GM21515 (cell line): ENCODE data around the gene CNKSR2.
A peak's percentile ranks its signal among the peaks of the same experiment; 100 is the strongest.

Source experiments
- ATAC-seq: cut with Tn5 transposase; IDR thresholded peaks from one replicate; pipeline ENCODE4 v1.9.1; 2021; ENCODE audit not compliant: unreplicated experiment

CNKSR2 gene

GRCh38 chrX:21374163-21374993 is at the start of gene CNKSR2:
Gene CNKSR2, plus strand, starts transcription at chrX:21374418. Its CDS starts 480 bp downstream, at chrX:21374898.
- ATAC-seq: peak; percentile 59

GRCh38 chrX:21354725-21355124 is 19.5 kb upstream of the CNKSR2 start:
- ATAC-seq: no peak

- ATAC-seq: no peak
These were observed 18.4 kb upstream of the CNKSR2 start for GRCh38 chrX:21355831-21356230.

- no peak for ATAC-seq
These were observed 4.6 kb upstream of the CNKSR2 start for GRCh38 chrX:21369613-21370012.

- ATAC-seq: no peak
These were observed 1.2 kb upstream of the CNKSR2 start for GRCh38 chrX:21373001-21373400.

- peak; percentile 24 for ATAC-seq
These were observed 518 bp upstream of the CNKSR2 start for GRCh38 chrX:21373637-21374162.

GRCh38 chrX:21374994-21375707 is 933 bp downstream of the CNKSR2 start:
- ATAC-seq: no peak

- no peak for ATAC-seq
These were observed 1.4 kb downstream of the CNKSR2 start for GRCh38 chrX:21375708-21376009.

- ATAC-seq: no peak
These were observed 2.4 kb downstream of the CNKSR2 start for GRCh38 chrX:21376636-21377035.

GRCh38 chrX:21379991-21380390 is 5.8 kb downstream of the CNKSR2 start:
- no peak for ATAC-seq

- ATAC-seq: no peak
These were observed 8.5 kb downstream of the CNKSR2 start for GRCh38 chrX:21382715-21383114.

GRCh38 chrX:21383546-21383945 is 9.3 kb downstream of the CNKSR2 start:
- ATAC-seq: no peak

GRCh38 chrX:21384178-21384577 is 10.0 kb downstream of the CNKSR2 start:
- ATAC-seq: no peak

- ATAC-seq: no peak
These were observed 20.6 kb downstream of the CNKSR2 start for GRCh38 chrX:21394792-21395191.

- ATAC-seq: no peak
These were observed 24.2 kb downstream of the CNKSR2 start for GRCh38 chrX:21398426-21398825.

GRCh38 chrX:21400408-21401121 is 26.3 kb downstream of the CNKSR2 start:
- ATAC-seq: no peak

GRCh38 chrX:21408307-21408706 is 34.1 kb downstream of the CNKSR2 start:
- no peak for ATAC-seq

GRCh38 chrX:21408788-21409187 is 34.6 kb downstream of the CNKSR2 start:
- ATAC-seq: no peak

- no peak for ATAC-seq
These were observed 37.8 kb downstream of the CNKSR2 start for GRCh38 chrX:21412029-21412428.

- ATAC-seq: no peak
These were observed 38.7 kb downstream of the CNKSR2 start for GRCh38 chrX:21412883-21413282.

GRCh38 chrX:21427086-21427485 is 52.9 kb downstream of the CNKSR2 start:
- no peak for ATAC-seq

GRCh38 chrX:21437036-21437435 is 62.8 kb downstream of the CNKSR2 start:
- no peak for ATAC-seq
